Brain microvascular endothelial cell (primary cell): ENCODE data around the gene SMIM44.
A peak's percentile ranks its signal among the peaks of the same experiment; 100 is the strongest.
"Not testable (repeated sequence)": the region's sequence is repeated elsewhere in the genome, so short reads cannot be mapped to it uniquely, and the experiment has no call there.

Experiments
- DNase-seq: peaks from one replicate; pipeline ENCODE4 v3.0.0-alpha.2; 2020
- H3K27ac ChIP-seq: fragments of 250-450 bp; sonication (Bioruptor Pico); 2 replicates; pipeline ENCODE4 v1.5.1; 2020; ENCODE audit warnings: mild to moderate bottlenecking, moderate library complexity
- H3K27me3 ChIP-seq: fragments of 250-450 bp; sonication (Bioruptor Pico); replicated peaks from 2 replicates; pipeline ENCODE4 v1.5.1; 2020; ENCODE audit warnings: mild to moderate bottlenecking
- H3K36me3 ChIP-seq: fragments of 250-450 bp; sonication (Bioruptor Pico); replicated peaks from 2 replicates; pipeline ENCODE4 v1.5.1; 2020; ENCODE audit warnings: mild to moderate bottlenecking
- H3K4me3 ChIP-seq: 2 replicates; pipeline ENCODE4 v1.5.1; 2011; ENCODE audit warnings: low read depth, mild to moderate bottlenecking, control low read depth, low read length, moderate library complexity
- CTCF ChIP-seq: IDR thresholded peaks from 2 replicates; pipeline ENCODE4 v1.5.1; 2011; ENCODE audit warnings: low read depth, mild to moderate bottlenecking, moderate library complexity, low read length, control low read depth, inconsistent platforms; ENCODE audit errors: missing control alignments
- in situ Hi-C: cut with HindIII; loops from 2 replicates; pipeline ENCODE4 v1.10.0; 2017; ENCODE audit warnings: low sequenced_read_pairs, low pct_ligation_motif_present

The SMIM44 gene

GRCh38 chr19:3451451-3451866 lies 31.8 kb downstream of the SMIM44 start:
- in situ Hi-C loops, result no loop called here
- Histone ChIP-seq H3K27me3 (no peaks in the 10 kb centered on the region), H3K4me3 (no peak overlapping the region), H3K36me3 (peaks cover 59% of the 10 kb centered on the region), H3K27ac (peak overlapping the region; percentile 89)
- TF ChIP-seq CTCF, result no peak
- DNase-seq, result no peak

GRCh38 chr19:3450796-3451411 lies 32.3 kb downstream of the SMIM44 start:
- DNase-seq, result peak; percentile 100
- Histone ChIP-seq H3K4me3 (no peak overlapping the region), H3K27ac (peak overlapping the region; percentile 89), H3K27me3 (no peaks in the 10 kb centered on the region), H3K36me3 (peaks cover 60% of the 10 kb centered on the region)
- in situ Hi-C loops, result no loop called here
- no peak for TF ChIP-seq CTCF

- in situ Hi-C loops, result no loop called here
- no peak for DNase-seq
- TF ChIP-seq CTCF, result no peak
- Histone ChIP-seq H3K27me3 (no peaks in the 10 kb centered on the region), H3K4me3 (no peak overlapping the region), H3K27ac (no peak overlapping the region), H3K36me3 (peaks cover 55% of the 10 kb centered on the region)
Measured at GRCh38 chr19:3448616-3449334, 34.5 kb downstream of the SMIM44 start.

GRCh38 chr19:3446657-3447056 lies 36.6 kb downstream of the SMIM44 start:
- H3K4me3 ChIP-seq, DNase-seq, H3K27ac ChIP-seq, in situ Hi-C loops, H3K27me3 ChIP-seq: not testable (repeated sequence)
- H3K36me3 ChIP-seq, result peaks cover 43% of the 10 kb centered on the region

GRCh38 chr19:3444695-3445234 lies 38.5 kb downstream of the SMIM44 start:
- DNase-seq, result no peak
- no peak for TF ChIP-seq CTCF
- Histone ChIP-seq H3K27me3 (no peaks in the 10 kb centered on the region), H3K36me3 (peaks cover 36% of the 10 kb centered on the region), H3K4me3 (no peak overlapping the region), H3K27ac (no peak overlapping the region)
- in situ Hi-C loops, result no loop called here

- in situ Hi-C loops, result no loop called here
- peak; percentile 7 for TF ChIP-seq CTCF
- Histone ChIP-seq H3K27me3 (no peaks in the 10 kb centered on the region), H3K4me3 (no peak overlapping the region), H3K36me3 (peaks cover 32% of the 10 kb centered on the region), H3K27ac (no peak overlapping the region)
- DNase-seq, result peak; percentile 60
Measured at GRCh38 chr19:3443840-3444694, 39.2 kb downstream of the SMIM44 start.
